ENCODE results near the gene RPL22. TPM values are rescaled to one million over a fixed set of nuclear protein-coding genes. Genes with fewer than 3 reads are reported as not detected.
A peak's percentile ranks its signal among the peaks of the same experiment; 100 is the strongest.

The RPL22 gene
- total and polyA plus RNA-seq, 2 of the 13 experiments (the other 11 are each of a cell fraction or from before 2014, with no cell fraction given), result 214 to 545 TPM

DNA sequence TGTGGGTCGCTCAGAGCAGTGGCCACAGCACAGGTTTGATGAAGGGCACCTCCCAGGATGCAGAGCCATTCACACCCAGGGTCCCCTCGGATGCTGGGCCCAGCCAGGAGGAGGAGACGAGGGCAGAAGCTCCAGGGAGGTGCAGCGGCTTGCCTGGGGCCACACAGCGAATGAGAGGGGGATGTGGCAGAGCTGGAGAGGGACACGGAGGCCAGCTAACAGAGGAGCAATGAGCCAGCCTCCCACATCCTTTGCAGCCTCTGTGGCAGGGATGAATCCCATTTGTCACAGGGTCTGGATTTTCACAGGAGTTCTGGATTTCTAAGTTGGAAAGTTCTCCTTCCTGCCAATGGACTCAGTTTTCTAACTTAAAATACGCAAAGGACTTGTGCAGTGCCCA is 55.2 kb downstream of the RPL22 start:
- Histone ChIP-seq H3K36me3 (replicated peaks in 1 of 2; ENCODE audit: control insufficient read depth in 1 of 2, insufficient read depth in 2 of 2, low read length in 2 of 2) (no peaks in the 10 kb centered on the region), H3K4me3 (replicated peaks in 1 of 3; ENCODE audit: insufficient read depth in 1 of 3, low read depth in 2 of 3, low read length in 3 of 3) (no peak overlapping the region), H3K9me3 (ENCODE audit: low read length) (no peaks in the 10 kb centered on the region), H3K79me2 (ENCODE audit: insufficient read depth, low read length) (no peaks in the 10 kb centered on the region), H4K20me1 (ENCODE audit: insufficient read depth, low read length) (peaks cover 12% of the 10 kb centered on the region; the same call in 1 of the 2 replicates), H3K4me2 (ENCODE audit: low read depth, low read length) (no peak overlapping the region), H3K27ac (ENCODE audit: extremely low read length, insufficient read depth, low read length) (no peak overlapping the region), H3K4me1 (ENCODE audit: insufficient read depth, low read length) (no peaks in the 10 kb centered on the region), H2AFZ (ENCODE audit: low read length) (no peak overlapping the region), H3K27me3 (ENCODE audit: control insufficient read depth in 1 of 2, insufficient read depth in 2 of 2, low read length in 2 of 2) (peaks cover 14 to 79% of the 10 kb centered on the region in 2 experiments), H3K9ac (ENCODE audit: insufficient read depth, low read depth, low read length) (no peak overlapping the region)
- intact Hi-C loops (cut with micrococcal nuclease; ENCODE audit: unreplicated experiment) (no loop called here), in situ Hi-C loops (cut with HindIII; ENCODE audit: extremely low pct_ligation_motif_present, low pct_unique_long_range_greater_than_20kb) (no loop called here)
- DNase-seq (ENCODE audit: low spot score) (no peak), ATAC-seq (no peak), FAIRE-seq (no peak)
- BruUV-seq (replicated peaks), result no TSS peak
- POLR2A ChIA-PET, result no interaction called here
- 10% methylated on average over 2 of the region's 7 CpGs for WGBS (ENCODE audit: low lambda C conversion rate)
- TF ChIP-seq ZNF768 (CRISPR knock-in tag; IDR thresholded peaks at IDR 0.05), result 0 out of 2 replicates have a peak, but pooled peaks have one; percentile 37
- no peak for TF ChIP-seq DNMT3B (CRISPR knock-in tag; conservative IDR thresholded peaks at IDR 0.05)
- CTCF ChIA-PET (ENCODE audit: low intra/inter-chr PET ratio, low total read pairs), result no interaction called here

DNA sequence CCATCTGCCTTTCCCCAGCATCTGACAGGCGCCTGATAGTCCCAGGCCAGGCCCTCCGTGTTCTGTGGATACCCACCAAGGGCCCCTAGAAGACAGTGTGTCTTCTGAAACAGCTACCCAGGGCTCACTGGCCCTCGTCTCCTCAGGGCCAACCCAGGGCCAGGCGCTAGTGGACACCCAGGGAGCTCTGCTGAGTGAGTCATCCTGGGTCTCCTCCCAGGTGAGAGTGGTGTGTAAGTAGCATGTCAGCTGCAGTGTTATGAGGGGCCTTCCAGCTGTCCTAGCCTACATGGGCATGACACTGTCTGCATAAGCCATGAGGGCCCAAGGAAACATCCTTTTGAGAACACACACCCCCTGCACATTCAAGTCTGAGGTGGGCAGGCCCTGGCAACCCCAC is 56.0 kb downstream of the RPL22 start:
- no peak overlapping the region for H3K4me2 ChIP-seq (ENCODE audit: low read depth, low read length)
- intact Hi-C loops (cut with micrococcal nuclease; ENCODE audit: unreplicated experiment), result no loop called here
- no peaks in the 10 kb centered on the region for H3K4me1 ChIP-seq (ENCODE audit: insufficient read depth, low read length)
- no peak overlapping the region for H3K27ac ChIP-seq (ENCODE audit: extremely low read length, insufficient read depth, low read length)
- ChIA-PET CTCF (ENCODE audit: low intra/inter-chr PET ratio, low total read pairs) (no interaction called here), POLR2A (no interaction called here)
- H2AFZ ChIP-seq (ENCODE audit: low read length), result no peak overlapping the region
- H3K36me3 ChIP-seq (replicated peaks in 1 of 2; ENCODE audit: control insufficient read depth in 1 of 2, insufficient read depth in 2 of 2, low read length in 2 of 2), result no peaks in the 10 kb centered on the region
- H4K20me1 ChIP-seq (ENCODE audit: insufficient read depth, low read length), result peaks cover 12% of the 10 kb centered on the region; the same call in 1 of the 2 replicates
- no peak for FAIRE-seq
- TF ChIP-seq FOSL2 (CRISPR knock-in tag; IDR thresholded peaks at IDR 0.05), result 0 out of 2 replicates have a peak, but pooled peaks have one; percentile 20
- TF ChIP-seq TOE1 (CRISPR knock-in tag; IDR thresholded peaks at IDR 0.05), result no peak
- no peak for DNase-seq (ENCODE audit: low spot score)
- no peaks in the 10 kb centered on the region for H3K9me3 ChIP-seq (ENCODE audit: low read length)
- no TSS peak for BruUV-seq (replicated peaks)
- H3K4me3 ChIP-seq (replicated peaks in 1 of 3; ENCODE audit: insufficient read depth in 1 of 3, low read depth in 2 of 3, low read length in 3 of 3), result no peak overlapping the region
- ATAC-seq, result no peak; the same call in 2 of the 3 replicates
- H3K9ac ChIP-seq (ENCODE audit: insufficient read depth, low read depth, low read length), result no peak overlapping the region
- 7% methylated on average over 3 of the region's 4 CpGs for WGBS (ENCODE audit: low lambda C conversion rate)
- H3K79me2 ChIP-seq (ENCODE audit: insufficient read depth, low read length), result no peaks in the 10 kb centered on the region
- in situ Hi-C loops (cut with HindIII; ENCODE audit: extremely low pct_ligation_motif_present, low pct_unique_long_range_greater_than_20kb), result no loop called here
- peaks cover 14 to 82% of the 10 kb centered on the region in 2 experiments for H3K27me3 ChIP-seq (ENCODE audit: control insufficient read depth in 1 of 2, insufficient read depth in 2 of 2, low read length in 2 of 2)
